GM12801 (cell line): Measurements from ENCODE around the gene PTPRK.

ENCODE experiments used
- TF ChIP-seq, protein P1 (sequence below): IDR thresholded peaks from one replicate; pipeline ENCODE4 v1.5.1; 2011; ENCODE audit warnings: control low read depth; ENCODE audit not compliant: insufficient read length; ENCODE audit errors: extremely low read depth

PTPRK gene

DNA sequence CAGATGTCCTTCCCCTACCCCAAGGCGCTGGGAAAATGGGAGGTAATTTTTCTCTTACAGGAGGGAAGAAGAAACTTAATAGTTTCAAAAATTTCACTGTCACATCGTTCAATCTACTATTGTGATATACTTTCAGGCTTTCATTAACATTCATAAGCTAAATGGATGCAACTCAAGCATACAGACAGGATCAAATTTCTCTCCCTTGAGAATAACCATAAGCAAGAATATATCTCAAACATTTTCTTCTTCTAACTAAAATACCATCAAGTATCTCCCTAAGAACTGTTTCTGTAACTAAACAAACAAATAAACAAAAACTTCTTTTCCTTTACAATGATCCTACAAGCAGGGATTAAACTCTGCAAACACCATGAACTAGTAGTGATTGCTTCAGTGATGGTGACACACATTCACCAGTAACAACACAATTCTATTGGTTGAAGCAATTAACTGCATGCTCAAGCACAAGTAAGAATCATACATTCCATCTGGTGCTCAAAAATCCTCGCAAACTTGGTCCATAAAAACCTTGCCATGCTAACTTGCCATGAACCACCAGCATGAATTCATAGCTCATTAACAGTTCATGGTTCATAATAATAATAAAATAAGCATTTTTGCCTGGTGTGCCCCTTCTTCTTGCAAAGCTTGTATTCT is 183.8 kb downstream of the PTPRK start:
- TF ChIP-seq, protein P1, sequence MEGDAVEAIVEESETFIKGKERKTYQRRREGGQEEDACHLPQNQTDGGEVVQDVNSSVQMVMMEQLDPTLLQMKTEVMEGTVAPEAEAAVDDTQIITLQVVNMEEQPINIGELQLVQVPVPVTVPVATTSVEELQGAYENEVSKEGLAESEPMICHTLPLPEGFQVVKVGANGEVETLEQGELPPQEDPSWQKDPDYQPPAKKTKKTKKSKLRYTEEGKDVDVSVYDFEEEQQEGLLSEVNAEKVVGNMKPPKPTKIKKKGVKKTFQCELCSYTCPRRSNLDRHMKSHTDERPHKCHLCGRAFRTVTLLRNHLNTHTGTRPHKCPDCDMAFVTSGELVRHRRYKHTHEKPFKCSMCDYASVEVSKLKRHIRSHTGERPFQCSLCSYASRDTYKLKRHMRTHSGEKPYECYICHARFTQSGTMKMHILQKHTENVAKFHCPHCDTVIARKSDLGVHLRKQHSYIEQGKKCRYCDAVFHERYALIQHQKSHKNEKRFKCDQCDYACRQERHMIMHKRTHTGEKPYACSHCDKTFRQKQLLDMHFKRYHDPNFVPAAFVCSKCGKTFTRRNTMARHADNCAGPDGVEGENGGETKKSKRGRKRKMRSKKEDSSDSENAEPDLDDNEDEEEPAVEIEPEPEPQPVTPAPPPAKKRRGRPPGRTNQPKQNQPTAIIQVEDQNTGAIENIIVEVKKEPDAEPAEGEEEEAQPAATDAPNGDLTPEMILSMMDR: no peak

DNA sequence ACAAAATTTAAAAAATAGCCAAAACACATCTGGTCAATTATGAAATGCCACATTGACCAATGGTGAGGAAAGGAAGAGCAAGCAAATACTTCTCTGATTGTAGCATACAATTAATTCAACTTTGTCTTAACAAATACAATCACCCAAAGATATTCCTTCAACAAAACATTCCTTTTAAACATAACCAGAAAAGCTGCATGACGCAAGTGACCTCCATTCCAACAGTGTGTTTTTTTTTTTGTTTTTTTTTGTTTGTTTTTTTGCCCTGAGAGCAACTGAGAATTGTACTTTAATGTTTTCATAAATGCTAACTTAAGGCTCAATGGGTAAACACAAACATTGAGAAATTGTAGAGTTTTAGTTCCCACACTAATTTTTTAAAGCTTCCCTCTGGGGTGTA is 184.4 kb downstream of the PTPRK start:
- TF ChIP-seq, protein P1: no peak

DNA sequence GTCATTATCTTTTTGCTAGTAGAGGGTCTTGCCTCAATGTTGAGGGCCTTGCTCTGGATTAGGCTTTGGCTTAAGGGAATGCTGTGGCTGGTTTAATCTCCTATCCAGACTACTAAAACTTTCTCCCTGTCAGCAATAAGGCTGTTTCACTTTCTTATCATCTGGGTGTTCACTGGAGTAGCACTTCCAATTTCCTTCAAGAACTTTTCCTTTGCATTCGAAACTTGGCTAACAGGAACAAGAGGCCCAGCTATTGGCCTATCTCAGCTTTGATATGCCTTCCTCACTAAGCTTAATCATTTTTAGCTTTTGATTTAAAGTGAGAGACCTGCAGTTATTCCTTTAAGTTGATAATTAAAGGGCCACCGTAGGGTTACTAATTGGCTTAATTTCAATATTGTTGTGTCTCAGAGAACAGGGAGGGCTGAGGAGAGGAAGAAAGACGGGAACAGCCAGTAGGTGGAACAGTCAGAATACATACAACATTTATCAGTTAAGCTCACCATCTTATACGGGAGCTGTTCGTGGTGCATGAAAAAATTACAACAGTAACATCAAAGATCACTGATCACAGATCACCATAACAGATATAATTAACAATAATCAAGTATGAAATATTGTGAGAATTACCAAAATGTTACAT is 186.7 kb downstream of the PTPRK start:
- TF ChIP-seq, protein P1: no peak

DNA sequence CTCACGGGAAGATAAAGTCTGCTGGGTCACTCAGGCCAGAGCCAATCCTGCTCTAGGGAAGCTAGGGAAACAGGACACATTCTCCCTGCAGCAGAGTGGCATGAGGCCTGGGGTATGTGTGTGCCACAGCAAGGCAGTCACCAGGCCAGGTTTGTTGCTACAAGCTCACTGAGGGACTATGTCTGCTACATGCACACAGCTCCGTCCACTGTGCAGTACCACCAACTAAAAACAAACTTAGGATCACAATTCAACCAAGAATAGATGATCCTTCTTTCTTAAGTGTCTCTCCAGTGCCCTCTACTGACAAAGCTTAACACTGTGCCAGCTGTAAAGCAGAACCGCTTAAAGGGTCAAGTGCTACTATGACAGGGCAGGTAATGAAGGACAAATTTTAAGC is 192.5 kb downstream of the PTPRK start:
- TF ChIP-seq, protein P1: no peak

DNA sequence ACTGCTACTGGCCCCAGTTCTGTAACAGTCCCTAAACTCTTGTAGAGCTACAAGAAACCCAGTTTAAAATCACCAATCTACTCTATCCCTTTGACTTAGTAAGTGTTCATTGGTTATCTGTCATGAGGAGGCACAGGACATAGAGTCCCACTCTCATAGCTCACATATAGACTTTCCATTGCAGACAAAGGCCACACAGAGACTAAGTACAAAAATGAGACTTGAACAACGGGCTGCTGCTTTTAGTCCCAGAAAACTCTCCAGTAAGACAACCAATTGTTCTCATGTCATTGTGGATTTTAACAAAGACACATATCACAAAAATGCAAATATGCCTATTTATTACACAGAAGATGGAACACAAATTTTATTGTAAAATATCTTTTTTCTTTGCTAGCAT is 197.4 kb downstream of the PTPRK start:
- TF ChIP-seq, protein P1: no peak

DNA sequence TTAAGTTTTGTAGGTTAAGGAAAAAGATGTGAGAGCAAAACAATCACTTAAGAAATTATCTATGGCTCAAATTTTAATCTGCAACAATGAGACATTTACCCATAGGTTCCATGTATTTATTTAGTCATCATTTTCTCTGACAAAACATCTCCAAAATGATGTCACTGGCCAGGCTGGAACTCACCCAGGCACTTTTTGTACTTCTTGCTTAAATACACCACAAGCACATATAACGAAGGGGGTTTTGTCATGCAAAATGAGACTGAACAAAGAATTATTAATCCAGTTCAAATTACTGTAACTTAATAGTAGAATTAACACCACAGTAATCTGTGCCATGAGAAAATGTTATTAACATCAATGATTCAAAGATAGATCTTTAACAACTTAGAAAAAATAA is 200.5 kb downstream of the PTPRK start:
- TF ChIP-seq, protein P1: no peak

DNA sequence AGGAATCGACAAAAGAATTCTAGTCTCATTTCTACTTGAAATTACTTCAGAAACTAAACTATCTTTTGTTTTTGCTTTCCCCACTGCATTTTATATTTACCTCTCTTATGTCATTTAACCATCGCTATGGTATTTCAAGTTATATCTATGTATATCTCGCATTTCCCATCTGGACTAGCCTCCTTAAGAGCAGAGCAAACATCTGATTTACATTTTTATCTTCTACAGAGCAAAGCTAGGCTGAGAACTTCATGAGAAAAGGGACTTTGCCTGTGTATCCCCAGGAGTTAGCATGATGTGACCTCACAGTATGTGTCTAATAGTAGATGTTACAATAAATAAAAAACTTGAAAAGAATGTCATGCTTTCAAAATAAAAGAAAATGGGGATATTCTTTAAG is 201.2 kb downstream of the PTPRK start:
- TF ChIP-seq, protein P1: no peak
